KG1 (cell line): Measurements from ENCODE around the gene MINDY4.

Source experiments
- DNase-seq: peaks from one replicate; lab custom pipeline; 2025; lab: John Stamatoyannopoulos, UW

Gene MINDY4

GRCh38 chr7:30775992-30776391, 4.8 kb downstream of the MINDY4 start:
- DNase-seq = no peak

GRCh38 chr7:30776971-30777370, 5.8 kb downstream of the MINDY4 start:
- DNase-seq = no peak

- no peak for DNase-seq
These were observed 7.2 kb downstream of the MINDY4 start for GRCh38 chr7:30778255-30779025.

- no peak for DNase-seq
These were observed 8.4 kb downstream of the MINDY4 start for GRCh38 chr7:30779574-30779973.

GRCh38 chr7:30780941-30781340, 9.7 kb downstream of the MINDY4 start:
- DNase-seq = no peak

- DNase-seq = no peak
These were observed 11.5 kb downstream of the MINDY4 start for GRCh38 chr7:30782690-30783089.

- DNase-seq = no peak
These were observed 14.6 kb downstream of the MINDY4 start for GRCh38 chr7:30785786-30786185.

GRCh38 chr7:30787486-30787885, 16.3 kb downstream of the MINDY4 start:
- DNase-seq = no peak

- no peak for DNase-seq
These were observed 17.6 kb downstream of the MINDY4 start for GRCh38 chr7:30788640-30789333.

- no peak for DNase-seq
These were observed 18.1 kb downstream of the MINDY4 start for GRCh38 chr7:30789334-30789711.

- DNase-seq = no peak
These were observed 19.1 kb downstream of the MINDY4 start for GRCh38 chr7:30790356-30790755.

- DNase-seq = no peak
These were observed 19.9 kb downstream of the MINDY4 start for GRCh38 chr7:30791114-30791513.

GRCh38 chr7:30795161-30795948, 24.1 kb downstream of the MINDY4 start:
- no peak for DNase-seq

- DNase-seq = no peak
These were observed 25.1 kb downstream of the MINDY4 start for GRCh38 chr7:30796105-30796869.

- DNase-seq = no peak
These were observed 26.2 kb downstream of the MINDY4 start for GRCh38 chr7:30797176-30798040.

GRCh38 chr7:30799206-30799975, 28.2 kb downstream of the MINDY4 start:
- no peak for DNase-seq

- no peak for DNase-seq
These were observed 28.9 kb downstream of the MINDY4 start for GRCh38 chr7:30799976-30800661.

GRCh38 chr7:30800785-30801252, 29.6 kb downstream of the MINDY4 start:
- DNase-seq = no peak

- DNase-seq = no peak
These were observed 31.6 kb downstream of the MINDY4 start for GRCh38 chr7:30802812-30803211.
